HEK293T (cell line): Measurements from ENCODE around the gene TM7SF2.

Experiments used
- CTCF ChIA-PET: fragments of 350-600 bp; formaldehyde crosslinking; extraction: SDS; loops from one replicate; lab custom pipeline; 2021; ENCODE audit warnings: antibody characterized with exemption, inconsistent platforms; lab: Yijun Ruan, JAX
- POLR2A ChIA-PET: fragments of 350-600 bp; formaldehyde crosslinking; extraction: SDS; loops from one replicate; lab custom pipeline; 2020; ENCODE audit warnings: antibody characterized with exemption, inconsistent platforms; lab: Yijun Ruan, JAX
- DNase-seq: peaks from one replicate; pipeline ENCODE4 v3.0.0; 2012; ENCODE audit warnings: mixed read lengths; ENCODE audit errors: extremely low spot score
- ARNT ChIP-seq: fragments of 450-650 bp; IDR thresholded peaks from 2 replicates; pipeline ENCODE4 v1.6.1; 2017; ENCODE audit warnings: mild to moderate bottlenecking
- FOXA1 ChIP-seq: fragments of 450-650 bp; IDR thresholded peaks from 2 replicates; pipeline ENCODE4 v1.6.1; 2016; ENCODE audit warnings: mild to moderate bottlenecking
- FOXK2 ChIP-seq: fragments of 450-650 bp; IDR thresholded peaks from 2 replicates; pipeline ENCODE4 v1.6.1; 2016; ENCODE audit warnings: mild to moderate bottlenecking
- FOXM1 ChIP-seq: fragments of 450-650 bp; IDR thresholded peaks from 2 replicates; pipeline ENCODE4 v1.6.1; 2017; ENCODE audit warnings: mild to moderate bottlenecking, borderline replicate concordance
- HDGF ChIP-seq: fragments of 450-650 bp; IDR thresholded peaks from 2 replicates; pipeline ENCODE4 v1.6.1; 2017; ENCODE audit warnings: antibody characterized with exemption, borderline replicate concordance
- L3MBTL2 ChIP-seq: fragments of 450-650 bp; conservative IDR thresholded peaks from 2 replicates; pipeline ENCODE4 v1.6.1; 2016; ENCODE audit warnings: mild to moderate bottlenecking
- LEF1 ChIP-seq: fragments of 450-650 bp; IDR thresholded peaks from 2 replicates; pipeline ENCODE4 v1.6.1; 2017; ENCODE audit warnings: mild to moderate bottlenecking, borderline replicate concordance
- NFRKB ChIP-seq: fragments of 450-650 bp; IDR thresholded peaks from 2 replicates; pipeline ENCODE4 v1.6.1; 2016; ENCODE audit warnings: mild to moderate bottlenecking, moderate library complexity
- SP1 ChIP-seq: fragments of 450-650 bp; IDR thresholded peaks from 2 replicates; pipeline ENCODE4 v1.6.1; 2017
- SUZ12 ChIP-seq: fragments of 450-650 bp; IDR thresholded peaks from 2 replicates; pipeline ENCODE4 v1.6.1; 2016; ENCODE audit warnings: mild to moderate bottlenecking
- TARDBP ChIP-seq: fragments of 450-650 bp; IDR thresholded peaks from 2 replicates; pipeline ENCODE4 v1.6.1; 2016
- ZNF384 ChIP-seq: fragments of 450-650 bp; IDR thresholded peaks from 2 replicates; pipeline ENCODE4 v1.6.1; 2016
- TF ChIP-seq, protein P1 (sequence below): fragments of 450-650 bp; IDR thresholded peaks from 2 replicates; pipeline ENCODE4 v1.6.1; 2016

TM7SF2 gene

DNA sequence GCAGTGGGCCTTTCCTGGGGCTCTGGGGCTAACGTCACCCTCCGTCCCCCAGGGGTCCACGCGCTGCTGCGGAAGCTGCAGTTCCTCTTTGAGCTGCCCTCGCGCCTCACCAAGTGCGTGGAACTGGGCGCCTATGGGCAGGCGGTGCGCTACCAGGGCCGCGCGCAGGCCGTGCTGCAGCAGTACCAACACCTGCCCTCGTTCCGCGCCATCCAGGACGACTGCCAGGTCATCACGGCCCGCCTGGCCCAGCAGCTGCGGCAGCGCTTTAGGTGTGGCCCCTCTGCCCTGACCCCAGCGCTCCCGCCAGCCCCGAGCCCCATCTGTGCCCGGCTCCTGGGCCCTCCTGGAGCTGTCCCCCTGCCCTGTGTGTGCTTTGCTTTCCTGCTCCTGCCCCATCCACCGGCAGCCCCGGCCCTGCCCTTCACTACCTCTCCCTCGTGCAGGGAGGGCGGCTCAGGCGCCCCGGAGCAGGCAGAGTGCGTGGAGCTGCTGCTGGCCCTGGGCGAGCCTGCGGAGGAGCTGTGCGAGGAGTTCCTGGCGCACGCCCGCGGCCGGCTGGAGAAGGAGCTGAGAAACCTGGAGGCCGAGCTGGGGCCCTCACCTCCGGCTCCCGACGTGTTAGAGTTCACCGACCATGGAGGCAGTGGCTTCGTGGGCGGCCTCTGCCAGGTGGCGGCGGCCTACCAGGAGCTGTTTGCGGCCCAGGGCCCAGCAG, 3.8 kb upstream of the TM7SF2 start:
- TF ChIP-seq ARNT (no peak), LEF1 (no peak), ZNF384 (no peak), FOXA1 (no peak), SP1 (no peak)
- ChIA-PET POLR2A (interaction anchor here (0.6 to 0.8 kb wide), 3 partner anchors 9 to 27 kb away, joined by 3 read pairs; no protein-coding TSS in a partner anchor), CTCF (no interaction called here)
- DNase-seq, result no peak

DNA sequence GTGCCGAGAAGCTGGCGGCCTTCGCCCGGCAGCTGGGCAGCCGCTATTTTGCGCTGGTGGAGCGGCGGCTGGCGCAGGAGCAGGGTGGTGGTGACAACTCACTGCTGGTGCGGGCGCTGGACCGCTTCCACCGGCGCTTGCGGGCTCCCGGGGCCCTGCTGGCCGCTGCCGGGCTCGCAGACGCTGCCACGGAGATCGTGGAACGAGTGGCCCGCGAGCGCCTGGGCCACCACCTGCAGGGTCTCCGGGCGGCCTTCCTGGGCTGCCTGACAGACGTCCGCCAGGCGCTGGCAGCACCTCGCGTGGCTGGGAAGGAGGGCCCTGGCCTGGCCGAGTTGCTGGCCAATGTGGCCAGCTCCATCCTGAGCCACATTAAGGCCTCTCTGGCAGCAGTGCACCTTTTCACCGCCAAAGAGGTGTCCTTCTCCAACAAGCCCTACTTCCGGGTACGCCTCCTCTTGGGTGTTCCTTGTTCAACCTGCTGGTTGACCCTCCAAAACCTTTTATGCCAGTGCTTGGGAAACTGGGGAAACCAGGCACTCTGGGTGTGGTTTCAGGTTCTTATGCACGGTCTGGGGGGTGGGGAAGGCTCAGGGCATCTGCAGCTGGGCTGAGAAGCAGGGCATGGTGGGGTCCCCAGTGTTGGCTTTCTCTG, 3.1 kb upstream of the TM7SF2 start:
- ChIA-PET POLR2A (interaction anchor here (0.8 to 2.2 kb wide), 2 partner anchors 13 to 26 kb away, joined by 3 to 18 read pairs; partner anchors contain the start of gene VPS51), CTCF (interaction anchor here (1.1 kb wide), 1 partner anchor 9 kb away, joined by 3 read pairs; no protein-coding TSS in a partner anchor)
- DNase-seq, result no peak
- TF ChIP-seq ZNF384, result no peak
- no peak for TF ChIP-seq SUZ12
- no peak for TF ChIP-seq NFRKB

DNA sequence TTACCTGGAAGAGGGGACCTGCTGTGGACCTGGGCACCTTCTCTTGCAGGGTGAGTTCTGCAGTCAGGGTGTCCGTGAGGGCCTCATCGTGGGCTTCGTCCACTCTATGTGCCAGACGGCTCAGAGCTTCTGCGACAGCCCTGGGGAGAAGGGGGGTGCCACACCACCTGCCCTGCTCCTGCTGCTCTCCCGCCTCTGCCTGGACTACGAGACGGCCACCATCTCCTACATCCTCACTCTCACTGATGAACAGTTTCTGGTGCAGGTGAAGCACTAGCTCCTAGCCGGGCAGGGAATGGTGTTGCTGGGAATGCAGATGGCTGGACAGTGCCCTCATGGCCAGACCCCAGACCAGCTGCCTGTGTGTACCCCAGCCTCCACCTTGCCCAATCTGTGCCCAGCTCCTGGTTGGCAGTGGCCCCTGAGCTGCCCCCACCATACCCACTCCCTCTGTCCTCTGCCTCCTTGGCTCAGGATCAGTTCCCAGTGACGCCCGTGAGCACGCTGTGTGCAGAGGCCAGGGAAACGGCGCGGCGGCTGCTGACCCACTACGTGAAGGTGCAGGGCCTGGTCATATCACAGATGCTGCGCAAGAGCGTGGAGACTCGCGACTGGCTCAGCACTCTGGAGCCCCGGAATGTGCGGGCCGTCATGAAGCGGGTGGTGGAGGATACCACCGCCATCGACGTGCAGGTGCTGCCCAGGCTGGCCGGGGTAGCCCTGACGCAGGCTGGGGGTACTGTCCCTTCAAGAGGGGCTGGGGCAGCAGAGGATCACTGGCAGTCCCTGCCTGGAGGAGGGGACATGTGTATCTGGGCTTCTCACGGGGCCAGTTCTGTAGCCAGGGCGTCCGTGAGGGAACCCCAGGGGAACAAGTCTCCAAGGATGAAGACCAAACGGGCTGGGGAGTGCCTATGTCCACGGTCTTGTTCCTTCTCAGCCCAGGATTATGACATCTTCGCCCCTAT, 2.2 kb upstream of the TM7SF2 start:
- no peak for TF ChIP-seq ARNT
- no peak for TF ChIP-seq L3MBTL2
- no peak for TF ChIP-seq NFRKB
- TF ChIP-seq TARDBP, result no peak
- no peak for TF ChIP-seq FOXK2
- no peak for TF ChIP-seq FOXA1
- no peak for TF ChIP-seq SP1
- POLR2A ChIA-PET, result interaction anchor here (0.8 to 4.2 kb wide), 5 partner anchors 11 to 152 kb away, joined by 3 to 35 read pairs (median 13); partner anchors contain the start of genes FAU, MRPL49, POLA2 and SYVN1
- CTCF ChIA-PET, result interaction anchor here (1.0 to 3.5 kb wide), 7 partner anchors 7 to 219 kb away, joined by 3 to 20 read pairs (median 4); no protein-coding TSS in a partner anchor
- DNase-seq, result no peak

DNA sequence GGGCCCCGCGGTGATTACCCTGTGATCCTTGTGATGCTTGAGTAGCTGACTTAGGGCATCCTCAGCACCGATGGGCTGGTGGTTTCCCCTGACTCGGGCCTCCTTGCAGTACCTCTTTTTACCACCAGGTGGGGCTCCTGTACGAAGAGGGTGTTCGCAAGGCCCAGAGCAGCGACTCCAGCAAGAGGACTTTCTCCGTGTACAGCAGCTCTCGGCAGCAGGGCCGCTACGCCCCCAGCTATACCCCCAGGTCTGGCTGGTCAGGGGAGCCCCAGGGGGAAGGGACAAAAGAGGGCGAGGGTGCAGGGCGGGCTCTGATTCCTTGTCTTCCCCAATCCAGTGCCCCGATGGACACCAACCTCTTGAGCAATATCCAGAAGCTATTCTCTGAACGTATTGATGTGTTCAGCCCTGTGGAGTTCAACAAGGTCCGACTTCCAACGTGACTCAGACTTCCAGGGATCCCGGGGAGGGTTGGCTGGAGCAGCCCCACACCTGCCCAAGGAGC, 1.3 kb upstream of the TM7SF2 start:
- DNase-seq, result peak; percentile 86
- TF ChIP-seq L3MBTL2 (no peak), NFRKB (no peak)
- ChIA-PET POLR2A (interaction anchor here (0.6 to 4.2 kb wide), 11 partner anchors 8 to 151 kb away, joined by 3 to 35 read pairs (median 6); partner anchors contain the start of genes CAPN1, FAU, MRPL49 and POLA2), CTCF (interaction anchor here (0.6 to 3.5 kb wide), 11 partner anchors 8 to 231 kb away, joined by 3 to 20 read pairs (median 4); partner anchors contain the start of gene ARL2)

DNA sequence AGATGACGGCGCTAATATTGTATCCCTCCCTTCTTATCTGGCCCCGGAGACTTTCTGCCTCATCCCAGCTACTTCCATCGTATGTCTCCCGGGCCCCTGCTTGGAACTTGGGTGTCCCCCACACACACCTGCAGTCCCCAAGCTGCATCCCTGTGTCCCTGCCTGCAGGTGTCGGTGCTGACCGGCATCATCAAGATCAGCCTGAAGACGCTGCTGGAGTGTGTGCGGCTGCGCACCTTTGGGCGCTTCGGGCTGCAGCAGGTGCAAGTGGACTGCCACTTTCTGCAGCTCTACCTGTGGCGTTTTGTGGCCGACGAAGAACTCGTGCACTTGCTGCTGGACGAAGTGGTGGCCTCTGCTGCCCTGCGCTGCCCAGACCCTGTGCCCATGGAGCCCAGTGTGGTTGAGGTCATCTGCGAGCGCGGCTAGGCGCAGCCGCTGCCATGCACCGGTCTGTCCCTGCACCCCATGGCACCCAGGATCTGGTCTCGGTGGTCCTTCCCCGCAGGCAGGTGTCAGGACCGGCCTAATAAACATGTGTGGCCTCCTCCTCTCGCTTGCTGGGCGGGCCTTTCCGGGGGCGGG, 421 bp upstream of the TM7SF2 start:
- no peak for DNase-seq
- CTCF ChIA-PET, result interaction anchor here (0.6 to 3.5 kb wide), 10 partner anchors 8 to 232 kb away, joined by 3 to 20 read pairs (median 4); partner anchors contain the start of genes ARL2 and CAPN1
- POLR2A ChIA-PET, result interaction anchor here (0.6 to 4.2 kb wide), 16 partner anchors 9 to 98 kb away, joined by 3 to 35 read pairs (median 6); partner anchors contain the start of genes ARL2, CAPN1, CDCA5 and FAU
- TF ChIP-seq, protein P1, sequence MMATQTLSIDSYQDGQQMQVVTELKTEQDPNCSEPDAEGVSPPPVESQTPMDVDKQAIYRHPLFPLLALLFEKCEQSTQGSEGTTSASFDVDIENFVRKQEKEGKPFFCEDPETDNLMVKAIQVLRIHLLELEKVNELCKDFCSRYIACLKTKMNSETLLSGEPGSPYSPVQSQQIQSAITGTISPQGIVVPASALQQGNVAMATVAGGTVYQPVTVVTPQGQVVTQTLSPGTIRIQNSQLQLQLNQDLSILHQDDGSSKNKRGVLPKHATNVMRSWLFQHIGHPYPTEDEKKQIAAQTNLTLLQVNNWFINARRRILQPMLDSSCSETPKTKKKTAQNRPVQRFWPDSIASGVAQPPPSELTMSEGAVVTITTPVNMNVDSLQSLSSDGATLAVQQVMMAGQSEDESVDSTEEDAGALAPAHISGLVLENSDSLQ, result no peak
- TF ChIP-seq HDGF, result peak; percentile 93; the same call in 1 of the 2 replicates

DNA sequence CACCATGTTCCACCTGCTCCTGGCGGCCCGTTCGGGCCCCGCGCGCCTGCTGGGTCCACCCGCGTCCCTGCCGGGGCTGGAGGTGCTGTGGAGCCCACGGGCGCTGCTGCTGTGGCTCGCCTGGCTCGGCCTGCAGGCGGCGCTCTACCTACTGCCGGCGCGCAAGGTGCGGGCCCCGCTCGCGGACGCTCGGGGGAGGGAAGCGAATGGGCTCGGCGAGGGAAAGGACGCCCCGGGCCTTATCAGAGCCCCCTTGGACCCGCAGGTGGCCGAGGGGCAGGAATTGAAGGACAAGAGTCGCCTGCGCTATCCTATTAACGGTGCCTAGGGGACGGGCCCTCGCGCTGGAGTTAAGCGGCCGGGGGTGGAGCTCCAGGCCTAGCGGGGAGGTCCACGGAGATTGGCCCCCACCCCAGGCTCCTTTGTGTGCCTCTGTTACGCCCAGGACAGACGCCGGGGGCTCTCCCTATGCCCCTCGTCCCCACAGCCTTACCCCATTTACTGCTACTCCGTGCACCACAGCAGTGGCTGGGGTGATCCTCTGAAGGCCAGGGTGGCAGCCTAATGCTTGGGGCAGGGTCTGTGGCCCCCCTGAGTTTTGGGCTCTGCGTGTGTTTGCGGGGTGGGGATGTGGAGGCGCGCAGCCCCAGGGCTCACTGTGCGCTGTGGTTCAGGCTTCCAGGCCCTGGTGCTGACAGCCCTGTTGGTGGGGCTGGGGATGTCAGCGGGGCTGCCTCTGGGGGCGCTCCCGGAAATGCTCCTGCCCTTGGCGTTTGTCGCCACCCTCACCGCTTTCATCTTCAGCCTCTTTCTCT, 1.1 kb downstream of the TM7SF2 start:
- TF ChIP-seq TARDBP (peak; percentile 97), FOXM1 (no peak)
- TF ChIP-seq, protein P1, result no peak
- CTCF ChIA-PET, result interaction anchor here (0.6 to 3.5 kb wide), 10 partner anchors 11 to 387 kb away, joined by 3 to 20 read pairs (median 5); partner anchors contain the start of genes ARL2 and CAPN1
- POLR2A ChIA-PET, result interaction anchor here (0.9 to 4.2 kb wide), 15 partner anchors 9 to 1176 kb away, joined by 3 to 35 read pairs (median 6); partner anchors contain the start of genes ARL2, CAPN1, CDCA5 and FAU
- DNase-seq, result peak; percentile 64
